HEK293 (cell line): ENCODE results near the gene STK35.

Experiments used
- CTCF ChIA-PET: fragments of 350-600 bp; formaldehyde crosslinking; extraction: SDS; loops from one replicate; lab custom pipeline; 2021; ENCODE audit warnings: antibody characterized with exemption; lab: Yijun Ruan, JAX
- POLR2A ChIA-PET: fragments of 300-600 bp; formaldehyde crosslinking; extraction: SDS; loops from one replicate; lab custom pipeline; 2020; ENCODE audit warnings: antibody characterized with exemption, inconsistent platforms; lab: Yijun Ruan, JAX
- H3K27ac ChIP-seq: fragments of 200-500 bp; sonication (Bioruptor generic); 2 replicates; pipeline ENCODE4 v1.5.1; 2014; ENCODE audit warnings: low read depth, low read length, control low read depth, inconsistent platforms; ENCODE audit errors: extremely low read depth
- H3K36me3 ChIP-seq, 2 experiments: fragments of 200-500 bp in 1 of 2; sonication (Bioruptor generic) in 1 of 2; 1 replicate in 1 of 2; 2 replicates in 1 of 2; pipeline ENCODE4 v1.5.1; 2014 to 2017; ENCODE audit warnings: inconsistent platforms in 2 of 2, low read length in 2 of 2; ENCODE audit not compliant: control insufficient read depth in 2 of 2, insufficient read depth in 1 of 2
- H3K4me1 ChIP-seq: fragments of 200-500 bp; sonication (Bioruptor generic); 2 replicates; pipeline ENCODE4 v1.5.1; 2014; ENCODE audit warnings: mild to moderate bottlenecking, low read length, inconsistent platforms; ENCODE audit not compliant: control insufficient read depth, insufficient read depth
- H3K4me3 ChIP-seq: 2 replicates; pipeline ENCODE4 v1.5.1; 2011; ENCODE audit warnings: low read depth, mild to moderate bottlenecking, control low read depth, low read length, moderate library complexity
- H3K9me3 ChIP-seq: fragments of 200-500 bp; sonication (Bioruptor generic); 2 replicates; pipeline ENCODE4 v1.5.1; 2014; ENCODE audit warnings: low read depth, low read length, inconsistent platforms; ENCODE audit not compliant: control insufficient read depth, insufficient read depth
- KLF1 ChIP-seq: fragments of 450-650 bp; formaldehyde crosslinking; IDR thresholded peaks from 2 replicates; pipeline ENCODE4 v1.5.1; 2016; ENCODE audit warnings: missing biosample characterization, missing genetic modification characterization
- ZBTB17 ChIP-seq: fragments of 450-650 bp; formaldehyde crosslinking; IDR thresholded peaks from 2 replicates; pipeline ENCODE4 v1.5.1; 2016; ENCODE audit warnings: missing biosample characterization, missing genetic modification characterization
- ZNF311 ChIP-seq: fragments of 450-650 bp; formaldehyde crosslinking; IDR thresholded peaks from 2 replicates; pipeline ENCODE4 v1.5.1; 2017; ENCODE audit warnings: missing biosample characterization, missing genetic modification characterization, borderline replicate concordance
- ZNF394 ChIP-seq: fragments of 450-650 bp; formaldehyde crosslinking; IDR thresholded peaks from 2 replicates; pipeline ENCODE4 v1.5.1; 2016; ENCODE audit warnings: missing biosample characterization, missing genetic modification characterization, mild to moderate bottlenecking, moderate library complexity, borderline replicate concordance
- ZNF544 ChIP-seq: fragments of 450-650 bp; formaldehyde crosslinking; IDR thresholded peaks from 2 replicates; pipeline ENCODE4 v1.5.0; 2017; ENCODE audit warnings: missing biosample characterization, missing genetic modification characterization
- ZNF629 ChIP-seq: fragments of 450-650 bp; formaldehyde crosslinking; IDR thresholded peaks from 2 replicates; pipeline ENCODE4 v1.5.1; 2017; ENCODE audit warnings: missing biosample characterization, missing genetic modification characterization
- ZNF747 ChIP-seq: fragments of 450-650 bp; formaldehyde crosslinking; IDR thresholded peaks from 2 replicates; pipeline ENCODE4 v1.5.1; 2016; ENCODE audit warnings: missing biosample characterization, missing genetic modification characterization
- ZNF76 ChIP-seq: fragments of 450-650 bp; formaldehyde crosslinking; IDR thresholded peaks from 2 replicates; pipeline ENCODE4; 2016; ENCODE audit warnings: low read depth, missing biosample characterization, missing genetic modification characterization, borderline replicate concordance
- ZNF776 ChIP-seq: fragments of 450-650 bp; formaldehyde crosslinking; IDR thresholded peaks from 2 replicates; pipeline ENCODE4 v1.5.0; 2017; ENCODE audit warnings: missing biosample characterization, missing genetic modification characterization, borderline replicate concordance
- ZSCAN30 ChIP-seq: fragments of 450-650 bp; IDR thresholded peaks from 2 replicates; pipeline ENCODE4 v1.5.1; 2018; ENCODE audit warnings: missing biosample characterization, mild to moderate bottlenecking, missing genetic modification characterization, moderate library complexity
- TF ChIP-seq, protein P1 (sequence below): fragments of 450-650 bp; formaldehyde crosslinking; IDR thresholded peaks from 2 replicates; pipeline ENCODE4 v1.5.1; 2016; ENCODE audit warnings: missing biosample characterization, missing genetic modification characterization
- TF ChIP-seq, protein P2 (sequence below): fragments of 450-650 bp; formaldehyde crosslinking; IDR thresholded peaks from 2 replicates; pipeline ENCODE4 v1.5.1; 2016; ENCODE audit warnings: missing biosample characterization, missing genetic modification characterization
- TF ChIP-seq, protein P3 (sequence below): fragments of 450-650 bp; formaldehyde crosslinking; IDR thresholded peaks from 2 replicates; pipeline ENCODE4 v1.5.1; 2017; ENCODE audit warnings: missing biosample characterization, missing genetic modification characterization
- TF ChIP-seq, protein P4 (sequence below): fragments of 450-650 bp; formaldehyde crosslinking; conservative IDR thresholded peaks from 2 replicates; pipeline ENCODE4 v1.5.1; 2016; ENCODE audit warnings: low read depth, missing biosample characterization, missing genetic modification characterization
- TF ChIP-seq, protein P5 (sequence below): fragments of 450-650 bp; formaldehyde crosslinking; optimal IDR thresholded peaks from 2 replicates; pipeline ENCODE3; 2016; ENCODE audit warnings: missing biosample characterization, mild to moderate bottlenecking, missing genetic modification characterization
- TF ChIP-seq, protein P6 (sequence below): fragments of 450-650 bp; formaldehyde crosslinking; IDR thresholded peaks from 2 replicates; pipeline ENCODE4 v1.5.1; 2016; ENCODE audit warnings: missing biosample characterization, missing genetic modification characterization
- TF ChIP-seq, protein P7 (sequence below): fragments of 450-650 bp; formaldehyde crosslinking; IDR thresholded peaks from 2 replicates; pipeline ENCODE4 v1.5.1; 2016; ENCODE audit warnings: missing biosample characterization, missing genetic modification characterization

STK35 gene

DNA sequence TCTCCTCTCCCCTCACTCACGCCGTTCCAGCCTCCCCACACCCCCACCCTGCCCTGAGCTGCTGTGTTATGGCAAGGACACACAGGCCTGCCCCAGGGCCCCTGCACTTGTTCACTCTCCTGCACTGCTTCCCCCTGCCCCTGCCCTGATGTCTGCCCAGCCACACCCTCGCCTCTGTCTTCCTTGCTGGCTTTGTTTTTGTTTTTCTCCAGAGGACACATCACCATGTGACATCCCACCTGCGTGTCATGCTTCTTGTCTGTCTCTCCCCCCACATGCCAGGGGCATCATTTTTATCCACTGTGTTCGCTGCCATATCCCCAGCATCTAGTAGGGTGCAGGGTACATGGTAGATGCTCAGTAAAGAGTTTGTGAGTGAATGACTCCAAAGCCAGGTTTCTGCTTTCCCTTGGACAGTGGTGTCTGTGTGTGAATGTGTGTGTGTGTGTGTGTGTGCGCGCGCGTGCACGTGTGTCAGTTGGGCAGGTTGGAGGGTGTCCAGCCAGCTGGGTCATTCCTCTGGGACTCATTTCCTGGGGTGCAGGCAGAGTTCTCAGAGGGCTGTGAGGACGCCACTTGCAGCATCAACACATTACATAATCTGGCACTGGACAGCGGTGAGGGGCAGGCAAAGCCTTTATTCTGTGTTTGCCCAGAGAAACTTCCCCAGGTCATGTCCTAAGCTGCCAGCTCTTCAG, 60.6 kb downstream of the STK35 start:
- no peaks in the 10 kb centered on the region for H3K9me3 ChIP-seq
- no peaks in the 10 kb centered on the region for H3K4me1 ChIP-seq
- CTCF ChIA-PET: interaction anchor here (1.4 to 4.0 kb wide), 2 partner anchors 10 to 197 kb away, joined by 3 to 33 read pairs; no protein-coding TSS in a partner anchor
- TF ChIP-seq ZNF76 (tag by site-specific recombination) (no peak), ZNF629 (tag by site-specific recombination) (no peak), ZNF776 (tag by site-specific recombination) (no peak), KLF1 (no peak), ZNF544 (no peak), ZNF747 (no peak), ZSCAN30 (tag by site-specific recombination) (no peak), ZNF394 (tag by site-specific recombination) (no peak), ZNF311 (tag by site-specific recombination) (no peak), ZBTB17 (tag by site-specific recombination) (no peak)
- TF ChIP-seq, protein P1, sequence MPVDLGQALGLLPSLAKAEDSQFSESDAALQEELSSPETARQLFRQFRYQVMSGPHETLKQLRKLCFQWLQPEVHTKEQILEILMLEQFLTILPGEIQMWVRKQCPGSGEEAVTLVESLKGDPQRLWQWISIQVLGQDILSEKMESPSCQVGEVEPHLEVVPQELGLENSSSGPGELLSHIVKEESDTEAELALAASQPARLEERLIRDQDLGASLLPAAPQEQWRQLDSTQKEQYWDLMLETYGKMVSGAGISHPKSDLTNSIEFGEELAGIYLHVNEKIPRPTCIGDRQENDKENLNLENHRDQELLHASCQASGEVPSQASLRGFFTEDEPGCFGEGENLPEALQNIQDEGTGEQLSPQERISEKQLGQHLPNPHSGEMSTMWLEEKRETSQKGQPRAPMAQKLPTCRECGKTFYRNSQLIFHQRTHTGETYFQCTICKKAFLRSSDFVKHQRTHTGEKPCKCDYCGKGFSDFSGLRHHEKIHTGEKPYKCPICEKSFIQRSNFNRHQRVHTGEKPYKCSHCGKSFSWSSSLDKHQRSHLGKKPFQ (tag by site-specific recombination): no peak
- TF ChIP-seq, protein P2, sequence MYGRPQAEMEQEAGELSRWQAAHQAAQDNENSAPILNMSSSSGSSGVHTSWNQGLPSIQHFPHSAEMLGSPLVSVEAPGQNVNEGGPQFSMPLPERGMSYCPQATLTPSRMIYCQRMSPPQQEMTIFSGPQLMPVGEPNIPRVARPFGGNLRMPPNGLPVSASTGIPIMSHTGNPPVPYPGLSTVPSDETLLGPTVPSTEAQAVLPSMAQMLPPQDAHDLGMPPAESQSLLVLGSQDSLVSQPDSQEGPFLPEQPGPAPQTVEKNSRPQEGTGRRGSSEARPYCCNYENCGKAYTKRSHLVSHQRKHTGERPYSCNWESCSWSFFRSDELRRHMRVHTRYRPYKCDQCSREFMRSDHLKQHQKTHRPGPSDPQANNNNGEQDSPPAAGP (tag by site-specific recombination): no peak
- TF ChIP-seq, protein P3, sequence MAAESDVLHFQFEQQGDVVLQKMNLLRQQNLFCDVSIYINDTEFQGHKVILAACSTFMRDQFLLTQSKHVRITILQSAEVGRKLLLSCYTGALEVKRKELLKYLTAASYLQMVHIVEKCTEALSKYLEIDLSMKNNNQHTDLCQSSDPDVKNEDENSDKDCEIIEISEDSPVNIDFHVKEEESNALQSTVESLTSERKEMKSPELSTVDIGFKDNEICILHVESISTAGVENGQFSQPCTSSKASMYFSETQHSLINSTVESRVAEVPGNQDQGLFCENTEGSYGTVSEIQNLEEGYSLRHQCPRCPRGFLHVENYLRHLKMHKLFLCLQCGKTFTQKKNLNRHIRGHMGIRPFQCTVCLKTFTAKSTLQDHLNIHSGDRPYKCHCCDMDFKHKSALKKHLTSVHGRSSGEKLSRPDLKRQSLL (tag by site-specific recombination): no peak
- TF ChIP-seq, protein P4, sequence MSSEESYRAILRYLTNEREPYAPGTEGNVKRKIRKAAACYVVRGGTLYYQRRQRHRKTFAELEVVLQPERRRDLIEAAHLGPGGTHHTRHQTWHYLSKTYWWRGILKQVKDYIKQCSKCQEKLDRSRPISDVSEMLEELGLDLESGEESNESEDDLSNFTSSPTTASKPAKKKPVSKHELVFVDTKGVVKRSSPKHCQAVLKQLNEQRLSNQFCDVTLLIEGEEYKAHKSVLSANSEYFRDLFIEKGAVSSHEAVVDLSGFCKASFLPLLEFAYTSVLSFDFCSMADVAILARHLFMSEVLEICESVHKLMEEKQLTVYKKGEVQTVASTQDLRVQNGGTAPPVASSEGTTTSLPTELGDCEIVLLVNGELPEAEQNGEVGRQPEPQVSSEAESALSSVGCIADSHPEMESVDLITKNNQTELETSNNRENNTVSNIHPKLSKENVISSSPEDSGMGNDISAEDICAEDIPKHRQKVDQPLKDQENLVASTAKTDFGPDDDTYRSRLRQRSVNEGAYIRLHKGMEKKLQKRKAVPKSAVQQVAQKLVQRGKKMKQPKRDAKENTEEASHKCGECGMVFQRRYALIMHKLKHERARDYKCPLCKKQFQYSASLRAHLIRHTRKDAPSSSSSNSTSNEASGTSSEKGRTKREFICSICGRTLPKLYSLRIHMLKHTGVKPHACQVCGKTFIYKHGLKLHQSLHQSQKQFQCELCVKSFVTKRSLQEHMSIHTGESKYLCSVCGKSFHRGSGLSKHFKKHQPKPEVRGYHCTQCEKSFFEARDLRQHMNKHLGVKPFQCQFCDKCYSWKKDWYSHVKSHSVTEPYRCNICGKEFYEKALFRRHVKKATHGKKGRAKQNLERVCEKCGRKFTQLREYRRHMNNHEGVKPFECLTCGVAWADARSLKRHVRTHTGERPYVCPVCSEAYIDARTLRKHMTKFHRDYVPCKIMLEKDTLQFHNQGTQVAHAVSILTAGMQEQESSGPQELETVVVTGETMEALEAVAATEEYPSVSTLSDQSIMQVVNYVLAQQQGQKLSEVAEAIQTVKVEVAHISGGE (tag by site-specific recombination): no peak
- TF ChIP-seq, protein P5, sequence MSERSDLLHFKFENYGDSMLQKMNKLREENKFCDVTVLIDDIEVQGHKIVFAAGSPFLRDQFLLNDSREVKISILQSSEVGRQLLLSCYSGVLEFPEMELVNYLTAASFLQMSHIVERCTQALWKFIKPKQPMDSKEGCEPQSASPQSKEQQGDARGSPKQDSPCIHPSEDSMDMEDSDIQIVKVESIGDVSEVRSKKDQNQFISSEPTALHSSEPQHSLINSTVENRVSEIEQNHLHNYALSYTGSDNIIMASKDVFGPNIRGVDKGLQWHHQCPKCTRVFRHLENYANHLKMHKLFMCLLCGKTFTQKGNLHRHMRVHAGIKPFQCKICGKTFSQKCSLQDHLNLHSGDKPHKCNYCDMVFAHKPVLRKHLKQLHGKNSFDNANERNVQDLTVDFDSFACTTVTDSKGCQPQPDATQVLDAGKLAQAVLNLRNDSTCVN: no peak
- TF ChIP-seq, protein P6, sequence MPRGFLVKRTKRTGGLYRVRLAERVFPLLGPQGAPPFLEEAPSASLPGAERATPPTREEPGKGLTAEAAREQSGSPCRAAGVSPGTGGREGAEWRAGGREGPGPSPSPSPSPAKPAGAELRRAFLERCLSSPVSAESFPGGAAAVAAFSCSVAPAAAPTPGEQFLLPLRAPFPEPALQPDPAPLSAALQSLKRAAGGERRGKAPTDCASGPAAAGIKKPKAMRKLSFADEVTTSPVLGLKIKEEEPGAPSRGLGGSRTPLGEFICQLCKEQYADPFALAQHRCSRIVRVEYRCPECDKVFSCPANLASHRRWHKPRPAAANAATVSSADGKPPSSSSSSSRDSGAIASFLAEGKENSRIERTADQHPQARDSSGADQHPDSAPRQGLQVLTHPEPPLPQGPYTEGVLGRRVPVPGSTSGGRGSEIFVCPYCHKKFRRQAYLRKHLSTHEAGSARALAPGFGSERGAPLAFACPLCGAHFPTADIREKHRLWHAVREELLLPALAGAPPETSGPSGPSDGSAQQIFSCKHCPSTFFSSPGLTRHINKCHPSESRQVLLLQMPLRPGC (tag by site-specific recombination): no peak
- TF ChIP-seq, protein P7, sequence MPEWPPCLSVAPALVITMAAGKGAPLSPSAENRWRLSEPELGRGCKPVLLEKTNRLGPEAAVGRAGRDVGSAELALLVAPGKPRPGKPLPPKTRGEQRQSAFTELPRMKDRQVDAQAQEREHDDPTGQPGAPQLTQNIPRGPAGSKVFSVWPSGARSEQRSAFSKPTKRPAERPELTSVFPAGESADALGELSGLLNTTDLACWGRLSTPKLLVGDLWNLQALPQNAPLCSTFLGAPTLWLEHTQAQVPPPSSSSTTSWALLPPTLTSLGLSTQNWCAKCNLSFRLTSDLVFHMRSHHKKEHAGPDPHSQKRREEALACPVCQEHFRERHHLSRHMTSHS: no peak
- TF ChIP-seq, all 188 proteins: peak for 0
- Histone ChIP-seq H3K27ac (no peak overlapping the region), H3K36me3 (no peaks in the 10 kb centered on the region), H3K4me3 (no peak overlapping the region)
- POLR2A ChIA-PET: no interaction called here
